ENCODE measurements around the gene HRH2. TPM values are rescaled to one million over a fixed set of nuclear protein-coding genes. Genes with fewer than 3 reads are reported as not detected.

The HRH2 gene
- total RNA-seq, 2 experiments from 2014 or later, result 23.2 to 24.5 TPM

- Mint-ChIP-seq H3K4me3 (no peak overlapping the region), H3K27ac (no peak overlapping the region), H3K4me1 (ENCODE audit: low read depth) (peaks cover 14% of the 10 kb centered on the region), H3K36me3 (ENCODE audit: low read depth) (peaks cover 39% of the 10 kb centered on the region), H3K9me3 (no peaks in the 10 kb centered on the region), H3K27me3 (no peaks in the 10 kb centered on the region)
- DNase-seq, result no peak
- ChIA-PET POLR2A (no interaction called here), CTCF (interaction anchor here (1.1 to 7.8 kb wide), 2 partner anchors 26 to 150 kb away, joined by 3 to 89 read pairs; no protein-coding TSS in a partner anchor)
- intact Hi-C loops (cut with micrococcal nuclease), result no loop called here
- TF ChIP-seq CTCF (IDR thresholded peaks at IDR 0.05), result no peak
- ATAC-seq, result no peak
Measured at GRCh38 chr5:175684931-175685330, 27.1 kb downstream of the HRH2 start.

- H3K36me3 Mint-ChIP-seq (ENCODE audit: low read depth), result peaks cover 42% of the 10 kb centered on the region
- no peak overlapping the region for H3K4me3 Mint-ChIP-seq
- CTCF ChIA-PET, result interaction anchor here (1.1 to 7.8 kb wide), 2 partner anchors 27 to 151 kb away, joined by 3 to 89 read pairs; no protein-coding TSS in a partner anchor
- POLR2A ChIA-PET, result no interaction called here
- H3K4me1 Mint-ChIP-seq (ENCODE audit: low read depth), result peaks cover 20% of the 10 kb centered on the region
- no peak for ATAC-seq
- no peak for DNase-seq
- intact Hi-C loops (cut with micrococcal nuclease), result no loop called here
- no peaks in the 10 kb centered on the region for H3K27me3 Mint-ChIP-seq
- no peaks in the 10 kb centered on the region for H3K9me3 Mint-ChIP-seq
- no peak overlapping the region for H3K27ac Mint-ChIP-seq
- TF ChIP-seq CTCF (IDR thresholded peaks at IDR 0.05), result no peak
Measured at GRCh38 chr5:175685701-175686350, 28.0 kb downstream of the HRH2 start.

- POLR2A ChIA-PET, result interaction anchor here (0.7 to 0.9 kb wide), 2 partner anchors 12 to 506 kb away, joined by 3 read pairs; no protein-coding TSS in a partner anchor
- H3K9me3 Mint-ChIP-seq, result no peaks in the 10 kb centered on the region
- intact Hi-C loops (cut with micrococcal nuclease), result no loop called here
- CTCF ChIA-PET, result interaction anchor here (7.8 kb wide), 1 partner anchor 151 kb away, joined by 89 read pairs; no protein-coding TSS in a partner anchor
- ATAC-seq (no peak), DNase-seq (no peak)
- no peak overlapping the region for H3K27ac Mint-ChIP-seq
- TF ChIP-seq CTCF (IDR thresholded peaks at IDR 0.05), result no peak
- H3K36me3 Mint-ChIP-seq (ENCODE audit: low read depth), result peaks cover 45% of the 10 kb centered on the region
- H3K27me3 Mint-ChIP-seq, result no peaks in the 10 kb centered on the region
- H3K4me3 Mint-ChIP-seq, result no peak overlapping the region
- H3K4me1 Mint-ChIP-seq (ENCODE audit: low read depth), result peaks cover 23% of the 10 kb centered on the region
Measured at GRCh38 chr5:175686396-175686795, 28.5 kb downstream of the HRH2 start.

- H3K4me1 Mint-ChIP-seq (ENCODE audit: low read depth), result peaks cover 23% of the 10 kb centered on the region
- intact Hi-C loops (cut with micrococcal nuclease), result no loop called here
- POLR2A ChIA-PET, result interaction anchor here (0.7 to 0.9 kb wide), 2 partner anchors 12 to 506 kb away, joined by 3 read pairs; no protein-coding TSS in a partner anchor
- peaks cover 45% of the 10 kb centered on the region for H3K36me3 Mint-ChIP-seq (ENCODE audit: low read depth)
- DNase-seq, result no peak
- no peak overlapping the region for H3K27ac Mint-ChIP-seq
- H3K9me3 Mint-ChIP-seq, result no peaks in the 10 kb centered on the region
- H3K4me3 Mint-ChIP-seq, result no peak overlapping the region
- ATAC-seq, result no peak
- TF ChIP-seq CTCF (IDR thresholded peaks at IDR 0.05), result no peak
- H3K27me3 Mint-ChIP-seq, result no peaks in the 10 kb centered on the region
- CTCF ChIA-PET, result interaction anchor here (7.8 kb wide), 1 partner anchor 152 kb away, joined by 89 read pairs; no protein-coding TSS in a partner anchor
Measured at GRCh38 chr5:175686826-175687225, 29.0 kb downstream of the HRH2 start.

- no peaks in the 10 kb centered on the region for H3K27me3 Mint-ChIP-seq
- intact Hi-C loops (cut with micrococcal nuclease), result no loop called here
Measured at GRCh38 chr5:175687231-175687701, 29.4 kb downstream of the HRH2 start.

More at GRCh38 chr5:175687231-175687701, 29.4 kb downstream of the HRH2 start:
- ChIA-PET POLR2A (interaction anchor here (0.7 to 0.9 kb wide), 2 partner anchors 13 to 507 kb away, joined by 3 read pairs; no protein-coding TSS in a partner anchor), CTCF (interaction anchor here (1.2 to 7.8 kb wide), 2 partner anchors 31 to 152 kb away, joined by 3 to 89 read pairs; no protein-coding TSS in a partner anchor)
- Mint-ChIP-seq H3K36me3 (ENCODE audit: low read depth) (peaks cover 42% of the 10 kb centered on the region), H3K27ac (no peak overlapping the region), H3K9me3 (no peaks in the 10 kb centered on the region), H3K4me3 (no peak overlapping the region), H3K4me1 (ENCODE audit: low read depth) (peaks cover 23% of the 10 kb centered on the region)
- DNase-seq (no peak), ATAC-seq (no peak)
- no peak for TF ChIP-seq CTCF (IDR thresholded peaks at IDR 0.05)
